Kidney capillary endothelial cell (primary cell): ENCODE measurements around the gene FLVCR2.
"Not testable (repeated sequence)": the region's sequence is repeated elsewhere in the genome, so short reads cannot be mapped to it uniquely, and the experiment has no call there.

Source experiments
- DNase-seq: peaks from one replicate; pipeline ENCODE4 v3.0.0-alpha.2; 2018; ENCODE audit warnings: low spot score

Gene FLVCR2

GRCh38 chr14:75662966-75663365 lies 84.5 kb downstream of the FLVCR2 start:
- DNase-seq = peak; percentile 90

GRCh38 chr14:75667099-75667765 lies 88.8 kb downstream of the FLVCR2 start:
- no peak for DNase-seq

GRCh38 chr14:75672605-75673192 lies 94.3 kb downstream of the FLVCR2 start:
- DNase-seq = no peak

GRCh38 chr14:75673345-75674035 lies 95.1 kb downstream of the FLVCR2 start:
- no peak for DNase-seq

GRCh38 chr14:75675265-75675960 lies 97.0 kb downstream of the FLVCR2 start:
- DNase-seq = no peak

GRCh38 chr14:75685910-75686309 lies 107.5 kb downstream of the FLVCR2 start:
- DNase-seq = no peak

GRCh38 chr14:75689012-75689411 lies 110.6 kb downstream of the FLVCR2 start:
- DNase-seq = no peak

- no peak for DNase-seq
These were observed 111.6 kb downstream of the FLVCR2 start for GRCh38 chr14:75690010-75690409.

GRCh38 chr14:75695025-75695424 lies 116.6 kb downstream of the FLVCR2 start:
- DNase-seq = not testable (repeated sequence)

- no peak for DNase-seq
These were observed 119.0 kb downstream of the FLVCR2 start for GRCh38 chr14:75697386-75697785.
